Right ventricle myocardium inferior (tissue), 1 donor: Measurements from ENCODE around the gene CYP17A1. TPM values are rescaled to one million over a fixed set of nuclear protein-coding genes. Genes with fewer than 3 reads are reported as not detected.
A peak's percentile ranks its signal among the peaks of the same experiment; 100 is the strongest.
"Not testable (repeated sequence)": the region's sequence is repeated elsewhere in the genome, so short reads cannot be mapped to it uniquely, and the experiment has no call there.

Experiments used
- ATAC-seq: fragments of 200-7000 bp; cut with Tn5 transposase; one replicate; pipeline ENCODE4 v1.9.1; 2020; ENCODE audit warnings: mild to moderate bottlenecking, moderate library complexity
- DNase-seq: peaks from one replicate; pipeline ENCODE4 v3.0.0; 2021; ENCODE audit errors: missing footprints
- intact Hi-C: fragments of 100-400 bp; cut with DNase I; formaldehyde crosslinking; loops from one replicate; pipeline ENCODE4 v1.11.0; 2022
- long read RNA-seq: library from polyadenylated mRNA; unstranded; transcript quantifications from one replicate; pipeline ENCODE4 v2.0.0, GENCODE V29; 2021
- total RNA-seq: library from RNA; stranded (reverse); fragmentation: NEBNext Ultra II Directional; extraction: Animal tissue kit (Norgen Biotek cat#: 25700); gene quantifications from one replicate; pipeline ENCODE4 v1.2.1, GENCODE V29; 2021
- donor health status: DM: no; HTN: yes; CAD: no; lungs with severe emphysema.

CYP17A1 gene, protein sequence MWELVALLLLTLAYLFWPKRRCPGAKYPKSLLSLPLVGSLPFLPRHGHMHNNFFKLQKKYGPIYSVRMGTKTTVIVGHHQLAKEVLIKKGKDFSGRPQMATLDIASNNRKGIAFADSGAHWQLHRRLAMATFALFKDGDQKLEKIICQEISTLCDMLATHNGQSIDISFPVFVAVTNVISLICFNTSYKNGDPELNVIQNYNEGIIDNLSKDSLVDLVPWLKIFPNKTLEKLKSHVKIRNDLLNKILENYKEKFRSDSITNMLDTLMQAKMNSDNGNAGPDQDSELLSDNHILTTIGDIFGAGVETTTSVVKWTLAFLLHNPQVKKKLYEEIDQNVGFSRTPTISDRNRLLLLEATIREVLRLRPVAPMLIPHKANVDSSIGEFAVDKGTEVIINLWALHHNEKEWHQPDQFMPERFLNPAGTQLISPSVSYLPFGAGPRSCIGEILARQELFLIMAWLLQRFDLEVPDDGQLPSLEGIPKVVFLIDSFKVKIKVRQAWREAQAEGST
- total RNA-seq, result not detected
- long read RNA-seq, result 0 reads

DNA sequence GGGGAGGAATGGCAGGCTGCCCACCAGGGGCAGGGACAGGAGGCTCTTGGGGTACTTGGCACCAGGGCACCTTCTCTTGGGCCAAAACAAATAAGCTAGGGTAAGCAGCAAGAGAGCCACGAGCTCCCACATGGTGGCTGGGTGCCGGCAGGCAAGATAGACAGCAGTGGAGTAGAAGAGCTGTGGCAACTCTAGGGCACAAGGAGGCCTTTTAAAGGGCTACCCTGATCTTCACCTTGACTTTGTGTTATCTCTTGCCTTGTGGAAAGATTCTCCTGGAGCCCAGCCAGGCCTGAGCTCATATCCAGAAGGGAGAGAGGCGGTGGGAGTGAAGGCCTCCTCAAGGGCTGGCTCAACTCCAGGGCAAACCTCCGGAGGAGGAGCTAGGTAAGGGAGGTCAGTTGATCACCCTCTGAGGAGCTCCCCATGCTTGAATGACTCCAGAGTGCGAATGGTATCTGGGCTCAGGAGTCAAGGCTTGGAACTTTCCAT lies at the start of gene CYP17A1:
Gene CYP17A1, minus strand, starts transcription at position 184 of the 492 bp plus-strand sequence. Its CDS starts 52 bp downstream, at position 132.
- ATAC-seq (no peak), DNase-seq (no peak)
- intact Hi-C loops, result loop anchor here (5.0 kb wide), 1 partner anchor 405 kb away; no protein-coding TSS in a partner anchor

- intact Hi-C loops, result no loop called here
- no peak for ATAC-seq
- no peak for DNase-seq
These were observed 43.0 kb upstream of the CYP17A1 start for GRCh38 chr10:102880256-102880655.

DNA sequence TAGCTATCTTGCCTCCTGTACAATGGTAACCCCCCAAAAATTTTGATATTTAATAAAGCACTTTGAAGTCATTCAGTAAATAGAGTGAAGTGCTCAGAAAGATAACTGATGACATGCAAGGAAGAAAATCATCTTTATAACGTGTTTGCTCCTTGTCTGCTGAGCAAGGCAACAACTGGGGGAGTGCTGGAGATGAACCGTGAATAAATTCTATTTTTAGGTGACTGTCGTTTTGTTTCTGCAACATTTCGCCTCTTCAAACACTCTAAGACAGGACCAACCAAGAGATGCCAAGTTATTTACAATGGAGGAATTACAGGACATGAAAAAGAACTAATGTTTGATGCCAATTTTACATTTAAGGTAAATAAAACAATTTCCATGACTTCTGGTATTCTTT lies 41.4 kb upstream of the CYP17A1 start:
- intact Hi-C loops, result no loop called here
- ATAC-seq (no peak), DNase-seq (no peak)

DNA sequence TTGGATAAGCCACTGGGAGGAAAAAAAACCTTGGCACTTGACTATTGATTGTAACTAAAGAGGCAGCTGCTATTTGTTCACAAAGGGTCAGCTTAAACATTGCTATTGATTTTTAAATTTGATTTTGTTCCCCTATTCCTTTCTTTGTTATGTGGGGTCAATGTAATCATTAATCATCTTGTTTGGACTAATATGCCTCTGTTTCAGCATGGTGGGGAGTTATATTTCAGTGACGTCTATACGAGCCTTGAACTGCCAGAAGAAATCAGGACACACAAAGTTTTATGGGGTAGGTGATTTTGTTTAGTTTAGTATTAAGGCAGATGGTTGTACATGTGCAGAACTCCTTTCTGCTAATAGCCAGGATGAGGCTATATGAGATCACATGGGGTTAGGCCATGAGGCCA lies 39.5 kb upstream of the CYP17A1 start:
- ATAC-seq, result no peak
- intact Hi-C loops, result no loop called here
- no peak for DNase-seq

DNA sequence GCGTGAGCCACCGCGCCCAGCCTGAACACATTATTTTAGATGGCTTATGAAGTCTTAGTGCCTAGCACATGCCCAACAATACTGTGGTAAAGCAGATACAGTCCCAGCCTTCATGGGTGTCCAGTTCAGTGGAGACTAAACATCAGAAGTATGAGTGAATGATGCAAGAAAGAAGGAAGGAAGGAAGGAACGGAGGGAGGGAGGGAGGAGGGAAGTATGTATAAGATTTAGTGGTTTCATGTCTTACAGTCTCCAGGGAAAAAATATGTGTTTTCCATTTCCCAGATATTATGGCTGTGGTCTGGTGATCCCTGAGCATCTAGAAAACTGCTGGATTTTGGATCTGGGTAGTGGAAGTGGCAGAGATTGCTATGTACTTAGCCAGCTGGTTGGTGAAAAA lies 35.0 kb upstream of the CYP17A1 start:
- intact Hi-C loops, result no loop called here
- no peak for DNase-seq
- no peak for ATAC-seq

DNA sequence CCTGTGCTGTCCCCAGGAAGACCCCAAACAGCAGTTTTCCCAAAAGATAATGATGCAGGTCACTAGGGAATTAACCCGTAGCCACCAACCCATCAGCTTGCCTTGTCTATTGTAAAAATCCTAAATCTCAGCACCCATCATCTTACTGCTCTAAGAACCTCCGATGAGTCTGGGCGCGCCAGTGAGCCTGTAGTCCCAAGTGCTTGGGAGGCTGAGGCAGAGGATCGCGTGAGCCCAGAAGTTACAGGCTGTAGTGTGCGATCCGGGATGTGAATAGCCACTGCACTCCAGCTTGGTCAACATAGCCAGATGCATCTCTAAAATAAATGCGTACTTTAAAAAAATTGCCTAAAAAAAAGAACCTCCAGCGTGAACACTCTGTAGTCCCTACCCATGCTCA lies 33.0 kb upstream of the CYP17A1 start:
- intact Hi-C loops, result no loop called here
- ATAC-seq (no peak), DNase-seq (no peak)

DNA sequence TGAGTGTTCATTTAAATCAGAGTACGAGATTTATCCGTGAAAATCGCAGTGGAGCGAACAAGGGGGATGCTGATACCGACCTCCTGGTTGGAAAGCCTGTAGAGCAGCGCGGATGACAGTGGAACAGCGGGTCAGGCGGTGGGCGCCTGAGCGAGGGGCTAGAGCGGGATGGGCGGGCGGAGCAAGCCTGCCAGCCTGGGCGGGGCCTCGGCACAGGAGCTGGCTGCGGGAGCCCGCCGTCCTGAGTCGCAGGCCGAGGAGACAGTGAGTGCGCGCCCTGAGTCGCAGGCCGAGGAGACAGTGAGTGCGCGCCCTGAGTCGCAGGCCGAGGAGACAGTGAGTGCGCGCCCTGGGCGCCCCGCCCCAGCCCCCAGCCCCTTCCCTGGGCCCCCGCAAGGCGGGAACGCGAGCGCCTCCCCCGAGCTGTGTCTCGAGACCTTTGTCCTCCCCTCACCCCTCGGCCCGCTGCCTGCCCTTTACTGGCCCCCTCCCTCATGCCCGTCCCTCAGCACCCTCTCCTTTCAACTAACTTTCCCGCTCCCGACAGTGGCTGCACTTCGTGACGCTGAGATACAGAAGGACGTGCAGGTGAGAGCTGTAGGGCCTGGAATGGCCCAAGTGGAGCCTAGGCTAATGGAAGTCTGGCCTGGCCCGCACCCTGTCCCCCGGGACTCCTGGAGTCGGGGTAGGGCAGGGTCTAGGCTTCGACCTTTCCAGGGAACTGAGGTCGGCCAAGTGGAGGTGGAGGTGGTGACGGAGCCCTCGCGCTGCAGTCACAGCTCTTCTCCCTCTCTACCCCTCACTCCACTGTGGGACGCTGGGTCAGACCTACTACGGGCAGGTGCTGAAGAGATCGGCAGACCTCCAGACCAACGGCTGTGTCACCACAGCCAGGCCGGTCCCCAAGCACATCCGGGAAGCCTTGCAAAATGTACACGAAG lies 32.3 kb upstream of the CYP17A1 start, which contains the start of gene AS3MT:
Gene AS3MT, plus strand, starts transcription at position 213 of the 941 bp plus-strand sequence. Its CDS starts 123 bp downstream, at position 336.
- ATAC-seq, result peak; percentile 86
- intact Hi-C loops, result no loop called here
- DNase-seq, result no peak

DNA sequence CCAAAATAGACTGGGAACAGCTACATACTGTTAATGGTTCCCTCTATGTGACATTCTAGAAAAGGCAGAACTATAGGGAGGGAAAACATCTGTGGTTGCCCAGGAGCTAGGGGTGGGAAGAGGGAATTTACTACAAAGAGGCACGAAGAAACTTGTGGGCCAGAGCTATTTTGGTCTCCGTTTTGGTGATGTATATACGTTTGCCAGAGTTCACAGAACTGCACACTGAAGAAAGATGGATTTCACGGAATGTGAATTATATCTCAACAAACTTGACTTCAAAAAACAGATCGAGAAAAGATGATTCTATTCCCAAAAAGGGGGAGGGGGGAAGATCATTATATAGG lies 31.7 kb upstream of the CYP17A1 start:
- DNase-seq, result no peak
- no peak for ATAC-seq
- intact Hi-C loops, result no loop called here

DNA sequence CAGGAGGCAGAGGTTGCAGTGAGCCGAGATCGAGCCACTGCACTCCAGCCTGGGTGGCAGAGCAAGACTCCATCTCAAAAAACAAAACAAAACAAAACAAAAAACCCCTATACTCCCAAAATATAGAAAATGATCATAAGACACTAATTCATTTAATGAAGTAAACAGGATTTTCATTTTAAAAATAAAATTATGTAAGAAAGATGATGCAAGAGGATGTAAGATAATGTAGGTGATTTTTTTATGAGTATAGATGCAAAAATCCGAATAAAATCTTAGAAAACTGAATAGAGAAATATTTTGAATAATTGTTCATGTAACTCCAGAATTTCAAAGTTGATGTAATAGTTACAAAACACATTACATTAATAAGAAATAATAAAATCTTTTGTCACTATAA lies 28.4 kb upstream of the CYP17A1 start:
- no peak for ATAC-seq
- no peak for DNase-seq
- intact Hi-C loops, result no loop called here

DNA sequence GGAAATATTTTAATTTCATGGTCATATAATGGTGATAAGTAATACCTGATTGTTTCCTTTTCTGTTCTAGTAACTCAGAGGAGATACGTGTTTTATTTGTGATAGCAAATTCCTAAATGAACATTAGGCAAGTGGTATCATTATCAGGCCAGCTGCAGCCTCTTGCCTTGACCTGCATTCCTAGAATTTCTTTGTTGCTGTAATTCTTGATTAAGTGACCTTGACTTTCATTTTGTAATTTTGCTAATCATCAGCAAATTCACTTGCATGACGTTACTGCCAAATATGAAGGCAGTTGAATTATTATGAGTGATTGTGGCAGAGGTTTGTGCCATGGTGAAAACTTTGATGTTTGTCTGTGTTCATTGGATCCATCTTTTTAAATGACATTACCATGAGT lies 26.4 kb upstream of the CYP17A1 start:
- DNase-seq (no peak), ATAC-seq (no peak)
- intact Hi-C loops, result no loop called here

DNA sequence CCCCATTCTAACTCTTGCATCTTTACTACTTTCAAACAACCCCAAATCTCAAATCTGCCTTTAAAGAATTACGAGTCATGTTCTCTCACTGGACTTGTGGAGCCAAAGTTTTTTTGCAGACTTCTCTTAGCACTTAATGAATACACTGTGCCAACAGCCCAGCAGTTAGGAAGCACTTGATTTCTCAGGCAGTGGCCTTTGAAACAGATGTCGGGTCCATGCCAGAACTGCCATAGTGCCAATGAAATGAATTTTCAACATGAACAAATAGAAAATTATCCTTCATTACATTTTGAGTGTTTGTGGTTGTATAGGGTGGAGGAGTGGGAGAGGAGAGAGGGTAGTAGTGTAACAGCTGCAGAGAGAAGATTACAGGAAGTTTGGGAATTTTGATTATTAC lies 22.7 kb upstream of the CYP17A1 start:
- DNase-seq (no peak), ATAC-seq (peak; percentile 62)

DNA sequence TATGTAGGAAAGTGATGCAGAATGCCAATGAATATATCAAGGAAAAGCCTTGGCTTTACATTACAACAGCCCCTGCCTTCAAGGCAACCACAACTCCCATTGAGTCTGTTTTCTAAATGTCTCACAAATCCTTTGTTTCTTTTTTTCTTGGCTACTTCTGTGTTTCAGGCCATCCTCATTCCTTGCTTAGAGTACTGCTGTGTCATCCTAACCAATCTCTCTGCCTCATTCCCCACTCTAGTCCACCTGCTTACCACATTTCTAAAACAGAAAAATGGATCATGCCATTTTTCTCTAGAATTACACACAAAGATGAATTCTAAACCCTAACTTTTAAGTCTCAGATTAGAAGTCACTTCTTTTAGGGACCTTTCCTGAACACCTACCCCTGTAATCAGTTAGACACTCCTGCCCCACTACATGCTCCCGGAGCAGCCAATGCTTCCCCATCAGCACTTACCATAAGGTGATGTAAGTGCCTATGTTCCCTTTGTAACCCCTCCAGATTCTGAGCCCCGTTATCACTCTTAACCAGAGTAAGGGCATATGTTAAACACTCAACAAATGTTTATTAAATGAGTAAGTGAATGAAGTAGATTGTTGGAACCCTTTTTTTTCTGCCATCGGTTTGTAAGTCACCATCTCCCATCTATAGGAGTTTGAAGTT lies 19.7 kb upstream of the CYP17A1 start:
- DNase-seq (no peak), ATAC-seq (no peak)
- intact Hi-C loops, result no loop called here

More for the DNA sequence above, 22.7 kb upstream of the CYP17A1 start:
- intact Hi-C loops, result no loop called here

- ATAC-seq, DNase-seq: not testable (repeated sequence)
- intact Hi-C loops, result loop anchor here (2.0 kb wide), 1 partner anchor 113 kb away; the partner anchor contains the start of gene WBP1L
These were observed 18.7 kb upstream of the CYP17A1 start for GRCh38 chr10:102855731-102856436.

DNA sequence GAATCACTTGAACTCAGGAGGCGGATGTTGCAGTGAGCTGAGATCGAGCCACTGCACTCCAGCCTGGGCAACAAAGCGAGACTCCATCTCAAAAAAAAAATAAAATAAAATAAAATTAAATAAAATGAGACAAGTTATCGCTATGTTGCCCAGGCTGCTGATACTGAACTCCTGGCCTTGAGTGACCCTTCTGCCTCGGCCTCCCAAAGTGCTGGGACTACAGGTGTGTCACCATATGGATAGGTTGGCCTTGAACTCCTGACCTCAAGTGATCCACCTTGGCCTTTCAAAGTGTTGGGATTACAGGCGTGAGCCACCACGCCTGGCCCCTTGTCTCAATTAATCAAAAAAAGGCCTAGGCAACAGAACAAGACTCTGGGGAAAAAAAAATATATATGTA lies 16.0 kb upstream of the CYP17A1 start:
- intact Hi-C loops, ATAC-seq: not testable (repeated sequence)

DNA sequence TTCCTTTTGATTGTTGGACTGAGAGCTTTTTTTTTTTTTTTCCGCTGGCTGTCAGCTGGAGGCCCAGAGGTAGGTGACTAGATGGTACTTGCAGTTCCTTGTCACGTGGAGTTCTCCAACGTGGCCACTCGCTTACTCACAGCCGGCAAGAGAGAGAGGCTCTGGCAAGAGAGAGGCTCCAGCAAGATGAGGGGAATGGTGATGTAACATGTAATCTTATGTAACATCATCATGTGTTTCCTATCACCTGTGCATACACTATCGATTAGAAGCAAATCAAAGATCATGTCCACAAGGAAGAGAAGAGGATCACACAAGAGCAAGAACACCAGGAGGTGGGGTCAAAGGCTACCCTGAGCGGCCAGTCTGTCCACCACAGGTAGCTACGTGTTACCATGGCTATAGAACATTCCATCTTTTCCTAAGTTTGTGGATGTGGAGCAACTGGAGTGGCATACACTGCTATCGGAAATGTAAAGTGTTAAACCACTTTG lies 12.9 kb upstream of the CYP17A1 start:
- DNase-seq, result no peak
- intact Hi-C loops, result no loop called here
- ATAC-seq, result no peak

More for the DNA sequence above, 16.0 kb upstream of the CYP17A1 start:
- DNase-seq, result not testable (repeated sequence)

DNA sequence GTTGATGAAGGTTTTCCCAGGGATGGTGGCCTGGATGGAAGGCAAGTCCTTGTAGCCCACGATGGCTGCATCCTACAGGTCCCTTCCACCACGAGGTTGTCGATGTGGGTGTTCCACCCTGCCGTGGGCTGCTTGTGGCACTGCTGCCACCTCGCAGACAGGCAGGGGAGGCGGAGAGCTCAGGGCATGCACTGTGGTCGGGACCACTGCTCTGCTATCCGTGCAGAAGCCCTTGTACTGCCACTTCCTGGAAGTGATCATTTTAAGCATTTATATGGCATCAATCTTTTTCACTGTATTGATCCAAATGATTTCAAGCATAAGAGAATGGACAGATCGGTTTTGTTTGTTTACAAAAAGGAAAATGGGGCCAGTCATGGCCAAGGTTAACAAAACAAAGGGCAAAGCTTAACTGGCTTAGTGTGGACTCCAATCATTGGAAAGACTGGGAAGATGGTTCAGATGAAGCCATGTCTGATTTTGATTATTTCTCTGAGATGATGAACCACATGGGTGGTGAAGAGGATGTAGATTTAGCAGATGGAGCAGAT lies 8.2 kb upstream of the CYP17A1 start:
- DNase-seq (no peak), ATAC-seq (no peak)
- intact Hi-C loops, result no loop called here

DNA sequence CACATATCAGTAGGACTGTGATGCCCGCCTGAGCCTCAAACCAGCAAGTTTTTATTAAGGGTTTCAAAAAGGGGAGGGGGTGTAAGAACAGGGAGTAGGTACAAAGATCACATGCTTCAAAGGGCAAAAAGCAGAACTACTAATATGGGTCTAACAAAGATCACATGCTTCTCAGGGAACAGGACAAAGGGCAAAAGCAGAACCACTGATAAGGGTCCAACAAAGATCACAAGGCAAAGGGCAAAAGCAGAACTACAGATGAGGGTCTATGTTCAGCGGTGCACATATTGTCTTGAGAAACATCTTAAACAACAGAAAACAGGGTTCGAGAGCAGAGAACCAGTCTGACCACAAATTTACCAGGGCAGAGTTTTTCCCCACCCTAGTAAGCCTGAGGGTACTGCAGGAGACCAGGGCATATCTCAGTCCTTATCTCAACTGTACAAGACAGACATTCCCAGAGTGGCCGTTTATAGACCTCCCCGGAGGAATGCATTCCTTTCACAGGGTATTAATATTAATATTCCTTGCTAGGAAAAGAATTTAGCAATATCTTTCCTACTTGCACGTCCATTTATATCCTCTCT lies 7.1 kb upstream of the CYP17A1 start:
- intact Hi-C loops, ATAC-seq: not testable (repeated sequence)

More for the DNA sequence above, 7.1 kb upstream of the CYP17A1 start:
- DNase-seq, result not testable (repeated sequence)
